K562 (cell line): ENCODE measurements around the gene LAMTOR4. TPM values are rescaled to one million over a fixed set of nuclear protein-coding genes. Genes with fewer than 3 reads are reported as not detected.

Experiments used
- DMBX1 ChIP-seq: fragments of 250-450 bp; sonication (Bioruptor Pico); IDR thresholded peaks from 2 replicates; pipeline ENCODE4 v1.8.0; 2022; ENCODE audit warnings: inconsistent platforms, mild to moderate bottlenecking, moderate library complexity, borderline replicate concordance
- DNMT1 ChIP-seq: fragments of 450-650 bp; IDR thresholded peaks from 2 replicates; pipeline ENCODE4 v1.6.1; 2016; ENCODE audit warnings: antibody characterized with exemption, mild to moderate bottlenecking
- HLTF ChIP-seq: fragments of 450-650 bp; IDR thresholded peaks from 2 replicates; pipeline ENCODE4 v1.6.1; 2016
- KAT2B ChIP-seq: IDR thresholded peaks from one replicate; pipeline ENCODE4 v1.6.1; 2012; ENCODE audit warnings: low read depth, mild to moderate bottlenecking, control low read depth, inconsistent platforms, low read length, moderate library complexity
- MECOM ChIP-seq: fragments of 250-450 bp; sonication (Bioruptor Pico); IDR thresholded peaks from 2 replicates; pipeline ENCODE4 v1.8.0; 2022; ENCODE audit warnings: inconsistent platforms
- NR4A1 ChIP-seq, 2 experiments: fragments of 250-450 bp in 1 of 2; fragments of 450-650 bp in 1 of 2; sonication (Bioruptor Pico) in 1 of 2; IDR thresholded peaks; 2 replicates each; pipeline versions ENCODE4 v1.4.0 to v1.6.1; 2016 to 2020; ENCODE audit warnings: mild to moderate bottlenecking in 2 of 2, missing compliant biosample characterization in 1 of 2, missing genetic modification characterization in 1 of 2, moderate library complexity in 1 of 2
- NRF1 ChIP-seq, 2 experiments: fragments of 450-650 bp; IDR thresholded peaks in 1 of 2; conservative IDR thresholded peaks in 1 of 2; 2 replicates each; pipeline ENCODE4 v1.6.1; 2014; ENCODE audit warnings: mild to moderate bottlenecking in 2 of 2
- PREB ChIP-seq: sonication (generic); formaldehyde crosslinking; IDR thresholded peaks from 2 replicates; pipeline ENCODE4 v1.8.1; 2023; ENCODE audit warnings: mild to moderate bottlenecking, missing genetic modification reagents
- PTBP1 ChIP-seq: fragments of 200-400 bp; formaldehyde crosslinking; IDR thresholded peaks from 2 replicates; pipeline ENCODE4 v1.6.1; 2017; ENCODE audit warnings: low read depth, low read length
- REST ChIP-seq, 2 experiments: fragments of 450-650 bp; formaldehyde crosslinking in 1 of 2; IDR thresholded peaks; 2 replicates each; pipeline versions ENCODE4 v1.4.0 to v1.6.1; 2014 to 2020; ENCODE audit warnings: mild to moderate bottlenecking in 2 of 2, borderline replicate concordance in 1 of 2, low read depth in 1 of 2
- STAT5B ChIP-seq: fragments of 250-450 bp; sonication (Bioruptor Pico); IDR thresholded peaks from 2 replicates; pipeline ENCODE4 v1.8.0; 2021; ENCODE audit warnings: mild to moderate bottlenecking, inconsistent platforms
- STAT6 ChIP-seq: sonication (generic); formaldehyde crosslinking; IDR thresholded peaks from 2 replicates; pipeline ENCODE4 v1.8.1; 2023; ENCODE audit warnings: mild to moderate bottlenecking, missing genetic modification reagents
- TEAD1 ChIP-seq, 2 experiments: fragments of 450-650 bp in 1 of 2; sonication (generic) in 1 of 2; formaldehyde crosslinking; IDR thresholded peaks; 2 replicates each; pipeline versions ENCODE4 v1.4.0 to v1.8.0; 2020 to 2022; ENCODE audit warnings: mild to moderate bottlenecking in 2 of 2, missing genetic modification reagents in 1 of 2
- ZBTB8A ChIP-seq: fragments of 450-650 bp; IDR thresholded peaks from 2 replicates; pipeline ENCODE4 v1.6.1; 2018; ENCODE audit warnings: mild to moderate bottlenecking, moderate library complexity; ENCODE audit not compliant: partially characterized antibody
- ZNF316 ChIP-seq: fragments of 450-650 bp; IDR thresholded peaks from 2 replicates; pipeline ENCODE4 v1.6.1; 2016
- polyA plus RNA-seq, 8 experiments: library from polyadenylated mRNA; depleted of rRNA in 4 of 8; stranded (reverse) in 5 of 8; unstranded in 3 of 8; fragments of >200 nt; fragmentation: Nextera tagmentation in 2 of 8; fragmentation: Illumina TruSeq in 1 of 8; extraction: Ambion mirVana in 2 of 8; extraction: Trizol in 1 of 8; gene quantifications; 2 replicates each; pipeline versions ENCODE4 v1.2.1 to v1.2.3, GENCODE V29; 2011 to 2014; ENCODE audit warnings: inconsistent platforms in 1 of 8, missing spikeins in 1 of 8
- total RNA-seq, 7 experiments: library from RNA; depleted of rRNA in 6 of 7; stranded (reverse); fragments of >200 nt in 6 of 7; fragmentation: Illumina TruSeq in 2 of 7; extraction: Trizol in 2 of 7; gene quantifications; 2 replicates each; pipeline versions ENCODE4 v1.2.1 to v1.2.3, GENCODE V29; 2011 to 2021; ENCODE audit warnings: low replicate concordance in 1 of 7

The LAMTOR4 gene
- total and polyA plus RNA-seq, 9 of the 15 experiments (the other 6 are each of a cell fraction or from before 2014, with no cell fraction given): 79.6 to 314 (median 195) TPM

GRCh38 chr7:100130608-100131453 is 17.9 kb upstream of the LAMTOR4 start (continued):
- TF ChIP-seq REST (IDR thresholded peaks at IDR 0.05; ENCODE audit: borderline replicate concordance): peak; percentile 85
- no peak for TF ChIP-seq REST (CRISPR knock-in tag; IDR thresholded peaks at IDR 0.05; ENCODE audit: low read depth)
- TF ChIP-seq DNMT1: peak; percentile 39; the same call in 1 of the 2 replicates
- TF ChIP-seq DMBX1 (CRISPR knock-in tag): peak; percentile 22; the same call in 1 of the 2 replicates
- TF ChIP-seq NR4A1 (CRISPR knock-in tag; IDR thresholded peaks at IDR 0.05): peak; percentile 67; the same call in 1 of the 2 replicates
- no peak for TF ChIP-seq NR4A1 (tag; IDR thresholded peaks at IDR 0.05)
- no peak for TF ChIP-seq NRF1 (conservative IDR thresholded peaks at IDR 0.05 in 1 of 2, IDR thresholded peaks at IDR 0.05 in 1 of 2)
- no peak for TF ChIP-seq PREB (CRISPR knock-in tag)
- no peak for TF ChIP-seq ZNF316
- TF ChIP-seq STAT5B: no peak
- TF ChIP-seq MECOM: no peak
- 0 out of 2 replicates have a peak, but pooled peaks have one; percentile 47 for TF ChIP-seq PTBP1
- no peak for TF ChIP-seq KAT2B
- TF ChIP-seq ZBTB8A: no peak
- TF ChIP-seq TEAD1 (CRISPR knock-in tag; IDR thresholded peaks at IDR 0.05): peak in 1 of 2 experiments; percentile 8; a peak in 1 of 4 replicates
- peak; percentile 80; the same call in 1 of the 2 replicates for TF ChIP-seq STAT6 (CRISPR knock-in tag)
- TF ChIP-seq HLTF: peak; percentile 83; the same call in 1 of the 2 replicates
